Osteocyte (in vitro differentiated cells): ENCODE data around the gene CHTF18. TPM values are rescaled to one million over a fixed set of nuclear protein-coding genes. Genes with fewer than 3 reads are reported as not detected.

Experiments
- DNase-seq: peaks from one replicate; pipeline ENCODE4 v3.0.0; 2021; ENCODE audit warnings: mixed read lengths; ENCODE audit not compliant: unreplicated experiment; ENCODE audit errors: extremely low spot score
- H3K27ac Mint-ChIP-seq: one replicate; pipeline ENCODE4 v1.8.0; 2021; ENCODE audit warnings: mild to moderate bottlenecking, mixed read lengths; ENCODE audit not compliant: unreplicated experiment
- H3K27me3 Mint-ChIP-seq: one replicate; pipeline ENCODE4 v1.8.0; 2021; ENCODE audit warnings: mixed read lengths; ENCODE audit not compliant: unreplicated experiment
- H3K36me3 Mint-ChIP-seq: one replicate; pipeline ENCODE4 v1.8.0; 2021; ENCODE audit warnings: mixed read lengths; ENCODE audit not compliant: unreplicated experiment
- H3K4me1 Mint-ChIP-seq: one replicate; pipeline ENCODE4 v1.8.0; 2021; ENCODE audit warnings: mixed read lengths; ENCODE audit not compliant: unreplicated experiment
- H3K4me3 Mint-ChIP-seq: one replicate; pipeline ENCODE4 v1.8.0; 2021; ENCODE audit warnings: mild to moderate bottlenecking, moderate library complexity, mixed read lengths; ENCODE audit not compliant: unreplicated experiment
- H3K9me3 Mint-ChIP-seq: one replicate; pipeline ENCODE4 v1.8.0; 2021; ENCODE audit warnings: mixed read lengths; ENCODE audit not compliant: unreplicated experiment
- total RNA-seq: library from RNA; stranded (reverse); gene quantifications from 2 replicates; pipeline ENCODE4 v1.2.1, GENCODE V29; 2021
- TF ChIP-seq, protein P1 (sequence below): fragments of 200-600 bp; sonication (generic); IDR thresholded peaks from 2 replicates; pipeline ENCODE4 v1.5.0; 2021; ENCODE audit warnings: antibody characterized with exemption, mild to moderate bottlenecking, moderate library complexity

The CHTF18 gene
- total RNA-seq, 1 donor from 2014 or later: 25.4 TPM

DNA sequence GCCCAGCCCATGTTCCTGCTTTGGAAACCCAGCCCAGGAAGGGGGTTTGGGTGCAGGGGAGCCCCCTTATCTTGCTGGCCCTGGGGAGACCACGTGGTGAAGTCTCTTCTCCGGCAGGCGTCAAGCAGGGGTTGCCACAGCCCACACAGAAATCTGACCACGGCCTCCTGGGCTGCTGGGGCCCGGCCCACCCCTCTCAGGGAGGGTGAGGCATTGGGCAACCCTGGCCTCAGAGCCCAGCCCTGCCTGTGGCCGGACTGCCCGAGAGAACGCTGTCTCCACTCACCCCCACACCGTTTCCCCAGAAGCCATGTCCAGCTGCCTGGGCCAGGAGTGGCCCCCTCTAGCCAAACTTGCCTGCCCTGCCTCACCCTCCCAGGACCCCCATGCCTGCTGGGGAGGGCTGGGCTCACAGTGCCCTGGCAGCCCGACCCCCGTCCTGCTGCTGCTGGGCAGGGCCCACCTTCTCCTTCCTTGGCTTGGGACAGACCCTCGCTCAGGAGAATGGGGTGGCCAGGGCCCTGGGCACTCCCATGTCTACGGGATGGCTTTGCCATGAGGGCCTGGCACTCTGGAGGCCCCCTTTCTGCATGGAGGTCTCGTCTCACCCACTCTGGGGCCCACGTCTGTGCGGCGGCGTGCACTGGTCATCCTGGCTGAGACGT is 6.9 kb upstream of the CHTF18 start:
- Mint-ChIP-seq H3K4me1 (peaks cover 4% of the 10 kb centered on the region), H3K27ac (no peak overlapping the region), H3K36me3 (no peaks in the 10 kb centered on the region), H3K4me3 (no peak overlapping the region), H3K27me3 (no peaks in the 10 kb centered on the region), H3K9me3 (no peaks in the 10 kb centered on the region)
- TF ChIP-seq, protein P1, sequence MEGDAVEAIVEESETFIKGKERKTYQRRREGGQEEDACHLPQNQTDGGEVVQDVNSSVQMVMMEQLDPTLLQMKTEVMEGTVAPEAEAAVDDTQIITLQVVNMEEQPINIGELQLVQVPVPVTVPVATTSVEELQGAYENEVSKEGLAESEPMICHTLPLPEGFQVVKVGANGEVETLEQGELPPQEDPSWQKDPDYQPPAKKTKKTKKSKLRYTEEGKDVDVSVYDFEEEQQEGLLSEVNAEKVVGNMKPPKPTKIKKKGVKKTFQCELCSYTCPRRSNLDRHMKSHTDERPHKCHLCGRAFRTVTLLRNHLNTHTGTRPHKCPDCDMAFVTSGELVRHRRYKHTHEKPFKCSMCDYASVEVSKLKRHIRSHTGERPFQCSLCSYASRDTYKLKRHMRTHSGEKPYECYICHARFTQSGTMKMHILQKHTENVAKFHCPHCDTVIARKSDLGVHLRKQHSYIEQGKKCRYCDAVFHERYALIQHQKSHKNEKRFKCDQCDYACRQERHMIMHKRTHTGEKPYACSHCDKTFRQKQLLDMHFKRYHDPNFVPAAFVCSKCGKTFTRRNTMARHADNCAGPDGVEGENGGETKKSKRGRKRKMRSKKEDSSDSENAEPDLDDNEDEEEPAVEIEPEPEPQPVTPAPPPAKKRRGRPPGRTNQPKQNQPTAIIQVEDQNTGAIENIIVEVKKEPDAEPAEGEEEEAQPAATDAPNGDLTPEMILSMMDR: no peak
- DNase-seq: no peak

DNA sequence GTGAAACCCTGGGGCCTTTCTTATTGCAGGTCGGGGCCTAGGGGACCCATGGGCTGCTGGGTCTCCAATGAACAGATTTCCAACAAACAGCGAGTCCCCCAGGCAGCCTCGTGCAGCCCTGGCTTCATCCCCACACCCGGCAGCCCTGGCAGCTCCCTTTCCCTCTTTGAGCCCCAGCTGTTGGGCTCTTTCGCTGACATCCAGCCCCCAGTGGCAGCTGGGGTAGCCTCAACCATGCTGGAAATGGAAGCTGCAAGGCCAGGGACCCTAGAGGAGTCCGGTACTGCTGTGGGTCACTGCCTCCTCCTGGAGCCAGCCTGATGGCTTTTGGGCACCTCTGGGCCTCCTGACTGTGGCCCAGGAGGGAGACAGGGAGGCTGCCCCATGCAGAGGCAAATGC is 6.2 kb upstream of the CHTF18 start:
- TF ChIP-seq, protein P1: no peak
- DNase-seq: no peak
- Mint-ChIP-seq H3K27me3 (no peaks in the 10 kb centered on the region), H3K9me3 (no peaks in the 10 kb centered on the region), H3K4me3 (no peak overlapping the region), H3K4me1 (peaks cover 5% of the 10 kb centered on the region), H3K36me3 (no peaks in the 10 kb centered on the region), H3K27ac (no peak overlapping the region)

DNA sequence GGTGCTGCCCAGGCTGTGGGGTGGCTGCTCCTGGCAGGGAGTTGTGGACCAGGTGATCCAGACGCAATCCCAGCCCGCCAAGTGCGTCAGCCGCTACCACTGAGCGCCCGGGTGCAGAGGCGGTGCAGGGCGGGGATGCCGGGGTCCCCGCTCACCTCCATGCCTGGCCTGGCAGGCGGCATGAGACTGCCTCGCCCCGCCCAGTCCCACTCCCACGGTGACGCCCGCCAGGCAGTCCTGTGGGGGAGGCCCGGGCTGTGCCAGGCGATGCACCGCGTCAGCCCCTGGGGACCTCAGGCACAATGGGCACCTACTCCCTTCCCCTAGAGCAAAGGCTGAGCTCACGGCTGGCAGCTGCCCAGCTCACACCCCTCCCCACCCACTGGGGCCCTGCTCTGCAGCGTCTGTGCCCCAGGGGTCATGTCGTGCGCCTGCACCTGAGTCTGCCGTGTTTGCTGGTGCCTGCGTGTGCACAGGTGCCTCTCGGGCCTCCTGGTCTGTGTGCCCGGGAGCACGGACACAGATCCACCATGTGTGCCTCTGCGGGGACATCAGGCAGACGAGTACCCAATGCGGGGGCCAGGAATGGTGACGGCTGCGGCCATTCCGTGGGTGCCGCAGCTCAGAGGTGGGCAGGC is 5.5 kb upstream of the CHTF18 start:
- Mint-ChIP-seq H3K4me3 (no peak overlapping the region), H3K36me3 (no peaks in the 10 kb centered on the region), H3K27ac (no peak overlapping the region), H3K4me1 (peaks cover 2% of the 10 kb centered on the region), H3K9me3 (no peaks in the 10 kb centered on the region), H3K27me3 (no peaks in the 10 kb centered on the region)
- DNase-seq: no peak
- TF ChIP-seq, protein P1: no peak

DNA sequence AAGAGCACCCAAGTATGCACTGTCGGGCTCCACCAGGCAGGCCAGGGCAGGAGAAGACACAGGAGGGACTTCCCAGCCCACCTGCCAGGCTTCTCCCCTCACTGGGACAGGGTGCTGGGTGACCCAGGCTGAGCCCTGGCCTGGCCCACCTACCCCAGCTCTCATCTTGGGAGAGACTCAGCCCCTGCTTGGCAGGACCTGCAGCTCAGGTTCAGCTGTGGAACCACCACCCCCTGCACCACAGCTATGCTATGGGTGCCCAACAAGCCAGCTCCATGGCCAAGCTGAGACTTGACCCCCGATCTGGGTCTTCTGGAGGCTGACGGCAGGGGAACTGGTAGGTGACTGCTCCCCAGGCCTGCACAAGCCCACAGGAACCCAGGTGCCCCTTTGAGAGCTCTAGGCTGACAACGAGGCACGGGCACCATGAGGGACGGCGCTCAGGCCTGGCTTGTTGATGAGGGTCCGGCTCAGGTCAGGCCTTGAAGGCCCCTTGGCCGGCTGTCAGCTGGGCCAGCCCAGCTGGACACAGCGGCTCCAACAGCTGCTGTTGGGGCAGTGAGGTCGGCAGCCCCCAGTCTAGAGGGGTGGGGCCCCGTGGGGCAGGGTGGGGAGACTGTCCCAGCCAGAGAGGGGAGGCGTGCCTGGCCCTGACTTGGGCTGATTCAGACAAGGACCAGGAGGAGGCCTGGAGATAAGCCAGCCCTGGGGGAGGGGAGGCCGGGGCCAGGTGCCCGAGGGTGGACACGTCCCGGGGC is 4.8 kb upstream of the CHTF18 start:
- H3K4me3 Mint-ChIP-seq: no peak overlapping the region
- no peaks in the 10 kb centered on the region for H3K27me3 Mint-ChIP-seq

More for the DNA sequence above, 4.8 kb upstream of the CHTF18 start:
- no peak overlapping the region for H3K27ac Mint-ChIP-seq
- TF ChIP-seq, protein P1: no peak
- H3K36me3 Mint-ChIP-seq: no peaks in the 10 kb centered on the region
- DNase-seq: no peak
- H3K9me3 Mint-ChIP-seq: no peaks in the 10 kb centered on the region
- peaks cover 2% of the 10 kb centered on the region for H3K4me1 Mint-ChIP-seq
